ENCODE results near the gene PLEKHH2.
"Not testable (repeated sequence)": the region's sequence is repeated elsewhere in the genome, so short reads cannot be mapped to it uniquely, and the experiment has no call there.

The PLEKHH2 gene

DNA sequence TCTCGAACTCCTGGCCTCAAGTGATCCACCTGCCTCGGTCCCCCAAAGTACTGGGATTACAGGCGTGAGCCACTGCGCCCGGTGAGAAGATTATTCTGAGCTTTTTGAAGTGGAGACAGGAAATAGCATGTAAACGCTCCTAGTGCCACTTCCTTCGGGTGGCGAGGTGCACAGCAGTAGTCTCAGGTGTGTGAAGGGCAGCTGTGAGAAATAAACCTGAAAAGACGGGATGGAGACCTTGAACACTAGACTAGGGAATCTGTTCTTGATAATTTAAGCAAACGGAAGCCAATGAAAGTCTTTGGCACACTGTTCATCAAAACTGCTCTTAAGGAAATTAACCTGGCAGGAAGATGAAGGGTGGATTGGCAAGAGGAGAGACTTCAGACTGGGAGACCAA lies 439 bp upstream of the PLEKHH2 start:
- no peak for DNase-seq (ENCODE audit: low read depth)

DNA sequence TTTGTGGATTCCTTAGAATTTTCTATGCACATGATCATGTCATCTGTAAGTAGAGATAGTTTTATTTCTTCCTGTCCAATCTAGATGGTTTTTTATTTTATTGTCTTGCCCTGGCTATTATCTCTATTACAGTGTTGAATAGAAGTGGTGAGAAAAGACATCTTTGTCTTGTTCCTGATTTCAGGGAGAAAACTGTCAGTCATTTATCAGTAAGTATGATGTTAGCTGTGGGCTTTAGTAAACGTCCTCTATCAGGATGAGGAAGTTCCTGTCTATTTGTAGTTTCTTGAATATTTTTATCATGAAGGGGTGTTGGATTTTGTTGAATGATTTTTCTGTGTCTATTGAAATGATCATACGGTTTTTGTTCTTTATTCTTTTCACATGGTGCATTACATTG lies 5.3 kb downstream of the PLEKHH2 start:
- no peak for DNase-seq (ENCODE audit: low read depth)

DNA sequence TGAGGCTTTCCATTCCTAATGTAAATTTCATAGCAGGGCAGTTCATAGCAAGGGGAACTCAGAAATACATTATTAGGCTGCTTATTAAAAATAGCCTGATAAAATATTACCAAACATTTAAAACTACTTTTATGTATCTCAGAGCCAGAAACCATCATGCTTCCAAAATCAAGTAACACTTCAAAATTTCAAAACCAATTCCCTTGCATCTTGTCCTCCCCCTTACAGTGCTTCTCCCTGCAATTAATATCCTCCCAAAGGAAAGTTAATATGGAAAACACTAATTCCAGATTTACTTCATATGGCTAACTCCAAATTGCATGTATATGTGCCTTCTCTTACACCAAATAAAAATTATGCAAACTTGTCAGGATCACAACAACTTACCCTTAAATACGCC lies 6.6 kb downstream of the PLEKHH2 start:
- no peak for DNase-seq (ENCODE audit: low read depth)

DNA sequence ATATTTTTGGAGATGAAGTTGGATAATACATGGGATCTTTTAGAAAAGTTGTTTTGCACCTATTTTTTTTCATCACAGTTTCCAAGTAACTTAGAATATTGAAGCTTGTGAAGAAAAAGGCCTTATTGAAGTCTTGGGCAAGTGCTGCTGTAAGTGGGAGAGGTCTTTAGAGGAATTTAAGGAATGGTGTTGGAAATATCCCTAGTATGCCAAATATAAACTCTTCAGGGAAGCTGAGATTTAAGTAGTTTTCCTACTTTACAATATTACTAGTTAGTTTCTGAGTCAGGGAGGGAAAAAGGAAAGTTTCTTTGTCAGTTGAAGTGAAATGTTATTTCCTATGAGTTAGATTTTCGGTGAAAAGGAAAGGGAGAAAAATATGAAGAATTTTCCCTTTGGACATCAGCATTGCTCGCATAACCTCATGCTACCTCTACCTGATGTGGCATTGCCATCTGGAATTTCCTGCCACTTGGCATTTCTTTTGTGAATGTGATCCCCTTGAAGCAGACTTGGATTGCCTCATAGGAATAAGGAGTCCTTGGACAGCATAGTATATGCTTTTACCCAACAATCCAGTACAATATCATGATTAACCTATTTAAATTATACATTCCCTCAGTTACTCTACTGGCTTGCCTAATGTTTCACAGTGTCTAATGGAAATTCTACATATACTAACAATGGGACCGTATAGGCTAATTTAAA lies 12.1 kb downstream of the PLEKHH2 start:
- DNase-seq (ENCODE audit: low read depth) = no peak

DNA sequence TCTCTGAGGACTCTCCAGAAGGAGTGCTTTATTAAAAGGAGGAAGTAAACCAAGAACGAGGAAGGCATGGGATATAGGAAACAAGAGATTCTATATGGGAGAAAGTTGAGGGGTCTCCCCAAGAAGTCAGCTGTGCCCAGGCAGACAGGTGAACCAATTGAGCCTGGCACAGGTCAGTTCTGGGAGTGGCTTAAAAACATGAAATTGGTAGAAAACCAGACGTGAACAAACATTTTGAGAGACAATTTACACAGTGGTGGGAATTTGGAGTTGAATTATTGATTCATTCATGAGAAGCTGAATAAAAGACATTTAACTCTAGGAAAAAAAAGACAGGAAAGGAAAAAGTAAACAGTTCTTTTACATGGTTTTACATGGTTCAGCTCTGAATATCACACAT lies 16.4 kb downstream of the PLEKHH2 start:
- DNase-seq (ENCODE audit: low read depth) = no peak

DNA sequence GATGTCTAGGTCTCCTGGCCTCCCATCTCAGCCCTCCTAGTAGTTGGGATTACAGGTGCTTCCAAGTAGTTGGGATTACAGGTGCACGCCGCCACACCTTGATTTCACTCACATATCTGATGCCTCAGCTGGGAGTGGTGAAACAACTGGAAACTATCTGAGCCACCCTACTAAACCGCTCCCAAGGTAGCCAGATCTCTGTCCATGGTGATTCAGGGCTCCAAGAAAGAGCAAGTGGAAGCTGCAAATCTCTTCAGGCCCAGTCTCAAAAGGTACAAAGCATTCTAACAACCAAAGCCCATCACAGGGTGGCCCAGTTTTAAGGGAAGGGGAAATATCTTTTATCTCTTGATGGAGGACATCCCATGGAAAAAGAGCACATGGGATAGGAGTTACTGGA lies 20.2 kb downstream of the PLEKHH2 start:
- no peak for DNase-seq (ENCODE audit: low read depth)

DNA sequence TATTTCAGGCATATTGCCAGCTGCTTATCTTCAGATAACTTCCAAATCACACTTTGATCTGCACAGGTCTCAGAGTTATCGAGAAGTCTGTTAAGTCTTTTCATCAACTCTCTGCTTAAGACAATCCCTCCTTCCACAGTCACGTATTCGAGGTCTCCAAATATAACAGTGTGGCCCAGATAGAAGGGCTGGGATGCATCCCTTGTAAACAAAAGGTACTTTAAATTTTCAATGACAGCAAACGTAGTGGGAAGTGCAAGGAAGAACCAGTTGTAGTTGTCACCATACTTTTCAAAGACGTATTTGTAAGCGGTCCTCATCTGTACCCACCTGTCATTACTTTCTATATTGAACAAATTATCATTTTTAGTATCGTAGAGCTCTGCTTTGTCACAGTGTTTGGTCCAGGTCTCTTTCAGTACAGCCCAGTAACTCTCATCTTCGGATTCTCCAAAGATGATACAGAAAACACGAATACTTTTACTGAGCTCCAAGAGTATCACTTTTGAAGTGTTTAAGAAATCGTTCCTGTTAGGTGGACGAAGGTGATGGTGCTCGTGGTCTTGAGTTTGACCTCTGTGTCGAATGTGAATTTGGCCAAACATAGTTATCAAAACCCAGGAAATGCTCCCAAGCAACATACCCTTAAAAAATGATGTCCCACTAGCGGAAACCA lies 38.7 kb downstream of the PLEKHH2 start:
- DNase-seq (ENCODE audit: low read depth) = no peak

DNA sequence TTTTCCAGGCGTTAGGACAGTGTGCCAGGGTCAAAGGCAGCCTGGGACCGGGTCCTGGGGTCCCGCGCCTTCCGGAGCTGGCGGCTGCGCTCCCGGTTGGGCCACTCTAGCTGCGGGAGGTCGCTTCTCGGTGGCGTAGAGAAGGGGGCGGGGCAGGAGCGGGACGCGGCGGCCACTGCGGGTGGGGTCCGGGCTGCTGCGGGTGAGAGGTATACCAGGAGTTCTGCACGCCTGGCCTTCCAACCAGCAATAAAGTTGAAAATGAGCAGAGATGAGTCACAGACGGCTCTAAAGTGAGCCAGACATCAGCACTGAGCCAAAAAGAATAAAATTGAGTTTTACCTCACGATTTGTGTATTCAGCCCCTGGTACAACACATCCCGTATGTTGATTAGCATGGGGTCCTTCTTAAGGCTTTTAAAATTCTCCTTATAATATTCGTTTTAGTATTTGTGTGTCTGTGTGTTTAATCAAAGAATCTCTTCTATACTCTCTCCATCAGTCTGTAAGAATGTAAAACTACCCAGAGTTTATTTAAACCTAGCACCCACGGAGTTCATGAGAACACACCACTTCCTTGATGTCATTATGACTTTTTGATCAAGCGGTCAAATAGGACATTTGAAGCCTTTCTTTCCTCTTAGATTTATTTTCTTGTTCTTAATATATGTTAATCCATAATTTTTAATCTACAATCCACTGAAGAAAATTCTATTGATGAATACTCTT lies 39.4 kb downstream of the PLEKHH2 start, which contains the start of gene C1GALT1C1L:
Gene C1GALT1C1L (minus strand): TSS at position 108 of the 729 bp plus-strand sequence. CDS start 107 bp downstream, at position 1.
- DNase-seq (ENCODE audit: low read depth) = peak; percentile 27

DNA sequence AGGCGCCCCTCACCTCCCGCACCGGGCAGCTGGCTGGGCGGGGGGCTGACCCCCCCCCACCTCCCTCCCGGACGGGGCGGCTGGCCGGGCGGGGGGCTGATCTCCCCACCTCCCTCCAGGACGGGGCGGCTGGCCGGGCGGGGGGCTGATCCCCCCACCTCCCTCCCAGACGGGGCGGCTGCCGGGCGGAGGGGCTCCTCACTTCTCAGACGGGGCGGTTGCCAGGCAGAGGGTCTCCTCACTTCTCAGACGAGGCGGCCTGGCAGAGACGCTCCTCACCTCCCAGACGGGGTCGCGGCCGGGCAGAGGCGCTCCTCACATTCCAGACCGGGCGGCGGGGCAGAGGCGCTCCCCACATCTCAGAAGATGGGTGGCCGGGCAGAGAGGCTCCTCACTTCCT lies 40.7 kb downstream of the PLEKHH2 start:
- DNase-seq (ENCODE audit: low read depth) = not testable (repeated sequence)

DNA sequence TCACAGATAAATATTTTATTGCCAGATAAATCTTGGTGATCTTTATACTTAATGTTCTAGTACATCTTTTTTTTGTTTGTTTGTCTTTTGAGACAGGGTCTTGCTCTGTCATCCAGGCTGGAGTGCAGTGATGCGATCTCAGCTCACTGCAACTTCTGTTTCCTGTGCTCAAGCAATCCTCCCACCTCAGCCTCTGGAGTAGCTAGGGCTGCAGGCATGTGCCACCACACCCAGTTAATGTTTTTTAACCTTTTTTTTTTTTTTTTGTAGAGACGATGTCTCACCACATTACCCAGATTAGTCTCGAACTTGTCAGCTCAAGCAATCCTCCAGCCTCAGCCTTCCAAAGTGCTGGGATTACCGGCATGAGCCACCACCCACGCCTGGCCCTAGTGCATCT lies 48.3 kb downstream of the PLEKHH2 start:
- DNase-seq (ENCODE audit: low read depth) = no peak

DNA sequence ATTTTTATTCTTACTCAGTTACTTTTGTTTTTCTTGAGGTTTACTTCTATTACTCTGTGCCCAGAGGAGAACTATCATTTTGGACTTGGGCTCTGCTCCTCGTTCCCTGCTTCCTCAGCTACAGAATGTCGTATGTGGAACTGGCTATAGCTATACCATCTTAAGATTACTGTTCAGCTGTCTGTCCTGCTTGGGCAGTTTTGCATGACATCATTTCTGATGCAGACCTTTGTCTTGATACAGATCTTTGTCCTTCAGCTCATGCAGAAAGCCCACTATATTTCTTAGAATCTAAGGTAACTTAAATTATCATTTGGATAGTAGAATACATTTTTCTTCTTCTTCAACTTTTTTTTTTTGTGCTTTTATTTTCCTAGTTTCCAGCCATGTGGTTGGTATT lies 52.9 kb downstream of the PLEKHH2 start:
- no peak for DNase-seq (ENCODE audit: low read depth)

DNA sequence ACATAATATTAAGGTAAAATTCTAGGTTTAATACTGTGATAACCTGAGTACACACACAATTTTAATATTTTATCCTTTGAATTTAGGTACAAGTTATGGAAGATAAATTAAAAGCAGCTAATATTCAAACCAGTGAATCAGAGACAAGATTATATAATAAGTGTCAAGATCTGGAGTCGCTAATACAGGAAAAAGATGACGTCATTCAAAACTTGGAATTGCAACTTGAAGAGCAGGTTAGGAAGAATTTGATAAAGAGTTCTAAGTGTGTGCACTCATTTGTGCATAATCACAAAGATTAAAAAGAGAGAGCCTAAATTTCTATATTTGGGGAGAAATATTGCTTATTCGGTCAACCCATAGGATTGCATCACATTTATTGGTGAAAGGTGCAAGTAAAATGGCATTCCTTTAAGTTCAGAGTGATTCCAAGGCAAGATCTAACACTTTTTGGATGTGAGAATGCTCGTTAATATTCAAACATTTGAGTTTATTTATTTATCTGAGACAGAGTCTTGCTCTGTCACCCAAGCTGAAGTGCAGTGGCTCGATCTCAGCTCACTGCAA lies 55.5 kb downstream of the PLEKHH2 start:
- no peak for DNase-seq (ENCODE audit: low read depth)

DNA sequence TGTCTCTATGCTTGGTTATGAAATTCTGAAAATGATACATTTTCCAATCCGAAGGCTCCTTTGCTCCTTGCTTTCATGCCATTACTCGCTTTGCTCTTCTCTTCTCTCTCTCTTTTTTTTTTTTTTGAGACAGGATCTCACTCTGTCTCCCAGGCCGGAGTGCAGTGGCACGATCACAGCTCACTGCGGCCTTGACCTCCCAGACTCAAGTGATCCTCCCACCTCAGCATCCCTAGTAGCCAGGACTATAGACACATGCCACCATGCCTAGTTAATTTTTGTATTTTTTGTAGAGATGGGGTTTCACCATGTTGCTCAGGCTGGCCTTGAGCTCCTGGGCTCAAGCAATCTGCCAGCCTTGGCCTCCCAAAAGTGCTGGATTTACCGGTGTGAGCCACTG lies 61.1 kb downstream of the PLEKHH2 start:
- DNase-seq (ENCODE audit: low read depth) = not testable (repeated sequence)

DNA sequence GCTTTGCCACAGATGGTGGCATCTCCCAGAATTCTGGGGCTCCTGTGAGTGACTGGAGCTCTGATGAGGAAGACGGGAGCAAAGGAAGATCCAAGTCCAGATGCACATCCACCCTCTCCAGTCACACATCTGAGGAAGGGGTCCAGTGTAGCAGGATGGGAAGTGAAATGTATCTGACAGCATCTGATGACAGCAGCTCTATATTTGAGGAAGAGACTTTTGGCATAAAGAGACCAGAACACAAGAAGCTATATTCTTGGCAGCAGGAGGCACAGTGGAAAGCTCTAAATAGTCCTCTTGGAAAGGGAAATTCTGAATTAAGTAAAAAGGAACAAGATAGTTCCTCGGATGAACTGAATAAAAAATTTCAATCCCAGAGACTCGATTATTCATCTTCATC lies 62.7 kb downstream of the PLEKHH2 start:
- no peak for DNase-seq (ENCODE audit: low read depth)

DNA sequence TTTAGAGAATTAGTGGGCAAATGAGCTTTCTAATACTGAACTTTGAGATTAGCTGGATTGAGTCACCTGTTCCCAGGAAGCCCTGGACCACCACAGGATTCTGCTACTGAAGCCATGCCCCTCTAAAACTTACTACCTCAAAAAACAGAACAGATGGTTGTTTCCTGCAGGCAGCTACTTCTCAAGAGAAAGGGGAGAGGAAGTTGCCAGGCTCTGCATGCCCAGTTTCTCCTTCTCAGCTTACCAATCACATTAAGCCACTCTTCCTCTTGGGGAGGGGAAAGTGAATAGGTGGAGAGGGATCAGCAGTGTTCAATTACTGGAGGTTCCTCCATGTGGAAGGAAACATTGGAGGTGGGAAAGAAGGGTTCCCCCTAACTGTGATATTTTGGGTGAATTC lies 64.1 kb downstream of the PLEKHH2 start:
- no peak for DNase-seq (ENCODE audit: low read depth)

DNA sequence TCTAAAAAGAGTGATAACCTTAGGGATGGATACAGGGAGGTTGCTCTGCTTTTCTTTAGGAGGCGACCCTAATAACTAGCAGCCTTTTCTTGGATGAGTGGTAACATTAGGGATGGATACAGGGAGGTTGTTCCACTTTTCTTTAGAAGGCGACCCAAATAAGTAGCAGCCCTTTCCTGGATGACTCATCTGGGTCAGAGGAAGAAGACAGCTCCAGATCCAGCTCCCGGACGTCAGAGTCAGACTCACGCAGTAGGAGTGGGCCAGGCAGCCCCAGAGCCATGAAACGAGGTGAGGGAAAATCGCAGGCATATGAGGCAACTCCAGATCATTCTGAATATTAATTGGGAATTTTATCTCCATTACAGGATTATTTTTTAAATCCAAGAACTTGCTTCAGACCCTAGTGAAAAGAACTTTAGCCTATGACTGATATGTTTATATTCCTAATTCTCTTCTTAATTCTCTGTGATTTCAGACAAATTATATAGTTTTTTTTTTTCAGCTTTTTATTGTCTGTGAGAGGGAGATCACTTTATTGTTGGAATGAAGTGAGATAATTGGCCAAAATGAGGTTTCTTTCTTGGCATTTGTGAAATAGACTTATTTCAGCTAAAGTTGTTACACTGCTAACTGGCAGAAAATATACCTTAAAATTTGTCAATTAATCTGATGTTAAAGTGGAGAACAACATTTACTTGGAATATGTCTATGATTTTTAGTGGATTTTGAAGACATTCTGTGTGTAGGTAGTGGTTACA lies 70.4 kb downstream of the PLEKHH2 start:
- peak; percentile 76 for DNase-seq (ENCODE audit: low read depth)

DNA sequence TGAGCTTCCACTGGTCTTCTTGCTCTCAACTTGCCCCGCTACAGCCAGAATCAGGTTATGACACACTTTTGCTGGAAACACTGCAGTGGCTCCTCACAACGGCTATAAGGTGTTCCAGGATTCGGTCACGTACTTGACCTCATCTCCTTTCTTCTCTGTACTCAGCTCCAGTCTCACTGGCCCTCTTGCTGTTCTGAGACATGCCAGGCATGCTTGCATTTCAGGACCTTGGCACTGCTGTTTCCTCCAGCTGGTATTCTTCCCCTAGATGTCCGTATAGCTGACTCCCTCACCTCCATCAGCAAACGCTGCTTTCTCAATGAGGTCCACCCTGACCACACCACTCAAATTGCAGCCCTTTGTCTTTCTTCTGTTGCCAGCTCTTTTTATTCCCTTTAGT lies 71.1 kb downstream of the PLEKHH2 start:
- no peak for DNase-seq (ENCODE audit: low read depth)

DNA sequence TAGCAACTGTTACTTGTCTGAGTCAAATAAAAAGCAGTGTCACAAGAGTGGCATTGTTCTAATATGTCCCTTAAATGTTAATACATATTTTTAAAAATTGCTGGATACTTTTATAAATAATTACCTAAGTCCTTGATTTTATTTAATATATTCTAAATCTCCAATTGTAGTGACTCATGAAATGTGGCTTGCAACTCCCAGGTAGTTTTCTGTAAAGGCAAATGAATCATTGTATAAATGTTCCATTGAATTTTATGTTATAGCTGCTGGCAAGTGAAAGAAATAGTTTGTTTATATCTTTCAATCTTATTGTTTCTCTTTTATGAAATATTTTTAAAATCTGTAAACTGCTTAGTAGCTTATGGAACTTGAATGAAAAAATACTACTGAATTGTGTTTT lies 71.8 kb downstream of the PLEKHH2 start:
- DNase-seq (ENCODE audit: low read depth) = no peak

DNA sequence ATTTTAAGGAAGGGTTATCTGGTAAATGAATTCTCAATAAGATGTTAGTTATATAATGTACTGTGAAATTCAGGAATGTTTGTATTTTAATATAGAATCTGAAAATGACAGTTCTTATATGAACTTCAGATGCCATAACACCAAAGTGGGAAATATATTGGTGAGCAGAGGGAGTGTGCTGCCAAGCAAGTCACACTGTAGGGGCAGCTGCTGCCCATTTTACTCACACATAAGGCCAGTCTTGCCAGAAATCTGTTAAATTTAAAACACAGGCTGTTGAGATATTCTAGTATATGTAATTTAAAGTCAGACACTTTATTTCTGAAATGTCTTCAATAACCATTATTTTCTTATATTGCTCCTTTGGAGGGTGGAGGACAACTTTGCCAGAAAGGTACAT lies 73.8 kb downstream of the PLEKHH2 start:
- no peak for DNase-seq (ENCODE audit: low read depth)

DNA sequence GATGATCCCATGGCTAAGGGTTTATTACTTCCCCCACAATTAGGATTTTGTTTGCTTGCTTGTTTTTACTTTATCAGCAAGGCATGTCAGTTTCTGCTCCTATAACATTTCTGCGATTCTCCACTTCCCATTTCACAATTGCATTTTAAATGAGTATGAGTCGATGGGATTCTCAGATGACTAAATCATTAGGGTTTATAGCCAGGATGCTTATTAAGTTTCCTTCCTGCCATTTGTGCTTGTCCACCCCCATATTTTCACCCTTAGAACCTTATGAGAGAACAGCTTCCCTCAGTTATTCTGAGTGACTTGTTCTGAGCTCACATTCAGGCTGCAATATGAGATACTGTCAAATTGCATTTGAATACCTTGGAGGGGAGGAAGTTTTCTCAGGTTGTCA lies 77.1 kb downstream of the PLEKHH2 start:
- peak; percentile 49 for DNase-seq (ENCODE audit: low read depth)

DNA sequence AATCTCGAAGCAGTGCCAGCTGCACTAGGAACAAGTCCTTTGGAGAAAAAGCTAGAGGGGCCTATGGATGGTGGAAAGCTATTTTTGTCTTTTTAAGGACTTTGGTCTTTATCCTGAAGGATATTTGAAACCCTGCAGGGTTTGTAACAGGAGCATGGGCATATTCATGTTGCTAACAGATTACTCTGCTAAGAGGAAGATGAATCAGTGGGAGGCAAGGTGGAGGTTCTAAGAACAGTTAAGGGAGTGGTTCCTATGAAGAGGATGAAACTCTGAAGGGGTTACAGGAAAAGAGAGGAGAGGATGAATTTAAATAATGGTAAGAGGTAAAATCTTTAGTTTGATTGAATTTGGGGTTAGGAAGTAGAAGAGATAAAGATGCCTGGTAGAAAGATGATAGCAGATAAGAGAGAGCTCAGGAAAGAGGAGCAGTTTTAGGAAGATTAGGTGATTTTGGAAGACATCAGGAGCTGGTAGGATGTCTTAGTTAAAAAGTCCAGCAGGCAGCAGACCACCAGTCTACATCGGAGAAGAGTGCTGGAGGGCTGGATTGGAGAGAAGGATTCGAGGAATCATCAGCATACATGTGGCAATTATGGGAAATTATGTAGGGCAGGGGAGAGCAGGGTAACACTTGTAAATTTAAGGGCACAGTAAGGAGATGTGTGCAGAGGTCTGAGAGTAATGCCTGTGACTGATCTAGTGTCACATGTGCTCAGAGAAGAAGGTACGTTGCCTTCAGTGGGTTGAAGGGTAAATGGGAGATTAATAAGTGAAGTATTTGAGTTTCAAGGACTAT lies 78.4 kb downstream of the PLEKHH2 start:
- DNase-seq (ENCODE audit: low read depth) = no peak
